Esophagus squamous epithelium (tissue), 5 donors: ENCODE data around the gene MBP. TPM values are rescaled to one million over a fixed set of nuclear protein-coding genes. Genes with fewer than 3 reads are reported as not detected.

ENCODE experiments used
- DNase-seq: peaks from one replicate; lab custom pipeline; 2025; lab: John Stamatoyannopoulos, UW
- H3K27ac ChIP-seq, 4 donors: fragments of 200-600 bp; sonication (generic); one replicate each; pipeline ENCODE4 v1.5.1; 2016 to 2019; ENCODE audit warnings: mild to moderate bottlenecking in 1 of 4
- H3K27me3 ChIP-seq, 4 donors: fragments of 200-600 bp; sonication (generic); 1 replicate in 3 of 4; 2 replicates in 1 of 4; pipeline versions ENCODE4 v1.5.1 to v1.6.0; 2017 to 2021; ENCODE audit warnings: antibody characterized with exemption in 1 of 4
- H3K36me3 ChIP-seq, 3 donors: fragments of 200-600 bp; sonication (generic); one replicate each; pipeline ENCODE4 v1.5.1; 2016 to 2019
- H3K4me1 ChIP-seq, 3 donors: fragments of 200-600 bp; sonication (generic); one replicate each; pipeline ENCODE4 v1.5.1; 2017 to 2019
- H3K4me3 ChIP-seq, 4 donors: fragments of 200-600 bp; sonication (generic); 1 replicate in 3 of 4; 2 replicates in 1 of 4; pipeline ENCODE4 v1.5.1; 2016 to 2019; ENCODE audit warnings: mild to moderate bottlenecking in 2 of 4, moderate library complexity in 1 of 4
- H3K9me3 ChIP-seq, 3 donors: fragments of 200-600 bp; sonication (generic); one replicate each; pipeline ENCODE4 v1.5.1; 2016 to 2019
- POLR2A ChIP-seq, 4 donors: fragments of 450-650 bp; IDR thresholded peaks; one replicate each; pipeline ENCODE4 v1.6.1; 2017; ENCODE audit warnings: antibody characterized with exemption in 4 of 4, mild to moderate bottlenecking in 4 of 4, moderate library complexity in 3 of 4
- WGBS, 2 donors: methylation state at CpG; one replicate each; pipeline ENCODE4 v1.1.5; 2018; 5-methylcytosine and 5-hydroxymethylcytosine counted together
- intact Hi-C: fragments of 100-400 bp; cut with DNase I; formaldehyde crosslinking; loops from one replicate; pipeline ENCODE4 v1.15.0; 2022
- total RNA-seq, 4 donors: library from RNA; depleted of rRNA; stranded (reverse); fragments of >200 nt; gene quantifications; one replicate each; pipeline ENCODE4 v1.1.0, GENCODE V29; 2016
- TF ChIP-seq, protein P1 (sequence below), 6 experiments: fragments of 450-650 bp in 4 of 6; fragments of 200-600 bp in 2 of 6; sonication (generic) in 2 of 6; IDR thresholded peaks; one replicate each; pipeline ENCODE4 v1.5.1; 2016 to 2019; ENCODE audit warnings: antibody characterized with exemption in 6 of 6, mild to moderate bottlenecking in 4 of 6, moderate library complexity in 4 of 6
- donor health status: DM: yes; HTN: yes; CAD: no.

Gene MBP
- total RNA-seq, 4 donors from 2014 or later = 21.9 to 38.9 (median 25.2) TPM

DNA sequence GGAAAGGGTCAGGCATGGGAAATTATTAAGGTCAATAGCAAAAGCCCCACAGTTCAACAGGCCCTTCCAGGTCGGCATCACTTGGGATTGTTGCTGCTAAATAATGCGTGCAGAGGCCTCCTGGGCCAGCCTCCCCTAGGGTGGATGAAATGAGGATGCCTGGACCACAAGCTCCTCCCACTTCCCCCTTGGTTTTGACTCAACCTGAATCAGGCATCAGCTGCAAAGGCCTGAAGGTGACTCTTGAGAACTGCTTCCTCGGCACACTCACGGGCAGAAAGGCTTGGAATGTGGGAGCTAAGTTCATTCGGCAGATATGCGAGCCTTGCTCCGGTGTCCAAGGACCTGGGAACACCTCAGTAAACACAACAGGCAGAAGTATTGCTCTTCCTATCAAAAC is 69.3 kb downstream of the MBP start:
- intact Hi-C loops = loop anchor here (10.0 kb wide), 1 partner anchor 72 kb away; the partner anchor contains the start of gene MBP
- Histone ChIP-seq H3K4me1 (peaks cover 32 to 69% (median 36%) of the 10 kb centered on the region in 3 donors), H3K27me3 (no peaks in the 10 kb centered on the region), H3K9me3 (no peaks in the 10 kb centered on the region), H3K36me3 (peaks cover 0 to 26% (median 4%) of the 10 kb centered on the region in 3 donors), H3K4me3 (no peak overlapping the region), H3K27ac (peak overlapping the region in 3 of 4 donors; percentile 80 to 89 (median 87))
- no peak for TF ChIP-seq POLR2A (IDR thresholded peaks at IDR 0.05)
- TF ChIP-seq, protein P1, sequence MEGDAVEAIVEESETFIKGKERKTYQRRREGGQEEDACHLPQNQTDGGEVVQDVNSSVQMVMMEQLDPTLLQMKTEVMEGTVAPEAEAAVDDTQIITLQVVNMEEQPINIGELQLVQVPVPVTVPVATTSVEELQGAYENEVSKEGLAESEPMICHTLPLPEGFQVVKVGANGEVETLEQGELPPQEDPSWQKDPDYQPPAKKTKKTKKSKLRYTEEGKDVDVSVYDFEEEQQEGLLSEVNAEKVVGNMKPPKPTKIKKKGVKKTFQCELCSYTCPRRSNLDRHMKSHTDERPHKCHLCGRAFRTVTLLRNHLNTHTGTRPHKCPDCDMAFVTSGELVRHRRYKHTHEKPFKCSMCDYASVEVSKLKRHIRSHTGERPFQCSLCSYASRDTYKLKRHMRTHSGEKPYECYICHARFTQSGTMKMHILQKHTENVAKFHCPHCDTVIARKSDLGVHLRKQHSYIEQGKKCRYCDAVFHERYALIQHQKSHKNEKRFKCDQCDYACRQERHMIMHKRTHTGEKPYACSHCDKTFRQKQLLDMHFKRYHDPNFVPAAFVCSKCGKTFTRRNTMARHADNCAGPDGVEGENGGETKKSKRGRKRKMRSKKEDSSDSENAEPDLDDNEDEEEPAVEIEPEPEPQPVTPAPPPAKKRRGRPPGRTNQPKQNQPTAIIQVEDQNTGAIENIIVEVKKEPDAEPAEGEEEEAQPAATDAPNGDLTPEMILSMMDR (IDR thresholded peaks at IDR 0.05) = no peak
- 72 to 74% methylated on average over 7 of the region's 7 CpGs for WGBS, 2 donors
- DNase-seq = no peak

DNA sequence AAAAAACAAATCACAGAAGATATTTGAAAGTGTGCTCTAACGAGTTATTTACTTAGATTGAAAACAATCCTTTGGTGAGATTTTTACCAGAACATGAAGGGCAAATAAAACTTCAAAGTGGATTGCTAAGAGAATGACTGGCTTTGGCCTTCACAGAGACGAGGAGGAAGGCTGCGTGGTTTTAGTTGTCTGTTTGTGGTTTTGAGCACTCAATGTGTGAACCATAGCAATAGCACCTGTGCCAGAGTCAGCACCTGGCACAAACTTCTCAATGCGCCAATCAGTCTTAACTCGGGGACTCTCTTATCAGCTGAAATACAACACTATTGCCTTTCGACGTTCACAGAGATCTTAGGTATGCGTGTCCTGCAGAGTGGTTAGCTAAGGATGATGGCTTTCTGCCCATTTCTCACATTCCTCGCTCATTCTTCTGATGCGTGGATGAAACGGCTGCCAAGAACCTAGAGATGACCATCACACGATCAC is 70.0 kb downstream of the MBP start:
- Histone ChIP-seq H3K4me1 (peaks cover 25 to 65% (median 29%) of the 10 kb centered on the region in 3 donors), H3K36me3 (peaks cover 0 to 26% (median 4%) of the 10 kb centered on the region in 3 donors), H3K9me3 (no peaks in the 10 kb centered on the region), H3K27ac (peak overlapping the region; percentile 39 to 89 (median 84)), H3K4me3 (no peak overlapping the region), H3K27me3 (no peaks in the 10 kb centered on the region)
- DNase-seq = no peak
- no peak for TF ChIP-seq POLR2A (IDR thresholded peaks at IDR 0.05)
- TF ChIP-seq, protein P1 (IDR thresholded peaks at IDR 0.05) = no peak
- intact Hi-C loops = loop anchor here (10.0 kb wide), 1 partner anchor 72 kb away; the partner anchor contains the start of gene MBP
- WGBS, 2 donors = 54 to 81% methylated on average over 12 of the region's 12 CpGs

DNA sequence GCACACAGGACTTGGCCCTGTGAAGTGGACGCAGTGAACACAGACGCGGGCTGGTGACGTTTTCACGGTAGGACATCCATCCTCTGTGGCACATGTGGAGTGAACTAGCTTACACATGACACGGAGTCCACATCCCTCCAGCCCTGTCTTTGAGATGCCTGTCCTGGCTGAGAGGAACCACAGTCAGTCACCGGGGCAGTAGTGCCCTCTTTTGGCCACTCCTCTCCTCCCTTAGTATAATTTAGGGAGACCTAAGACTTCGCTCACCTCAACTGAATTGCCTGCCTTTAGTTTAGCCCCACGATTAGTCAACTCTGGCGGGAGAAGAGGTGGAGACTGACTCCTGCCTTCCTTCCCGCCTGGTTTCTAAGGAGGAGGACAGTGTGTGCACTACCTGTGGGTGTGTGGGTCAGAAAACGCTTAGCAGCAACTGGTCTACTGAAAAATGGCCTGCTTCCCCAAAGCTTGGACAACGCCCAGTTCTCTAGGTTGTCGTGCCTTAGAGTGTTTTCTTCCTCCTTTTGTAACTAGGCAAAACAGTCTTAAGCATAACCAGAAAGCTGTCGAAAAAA is 70.6 kb downstream of the MBP start:
- peak overlapping the region; percentile 39 to 89 (median 84) for H3K27ac ChIP-seq
- no peak for DNase-seq
- H3K36me3 ChIP-seq = peaks cover 0 to 26% (median 4%) of the 10 kb centered on the region in 3 donors
- TF ChIP-seq, protein P1 (IDR thresholded peaks at IDR 0.05) = peak in 2 of 6 experiments; percentile 7 to 20
- no peak for TF ChIP-seq POLR2A (IDR thresholded peaks at IDR 0.05)
- H3K4me3 ChIP-seq = no peak overlapping the region
- 58 to 64% methylated on average over 13 to 15 of the region's 15 CpGs for WGBS, 2 donors
- intact Hi-C loops = loop anchor here (10.0 kb wide), 1 partner anchor 73 kb away; the partner anchor contains the start of gene MBP
- H3K9me3 ChIP-seq = no peaks in the 10 kb centered on the region
- peaks cover 19 to 64% (median 25%) of the 10 kb centered on the region in 3 donors for H3K4me1 ChIP-seq
- H3K27me3 ChIP-seq = no peaks in the 10 kb centered on the region

DNA sequence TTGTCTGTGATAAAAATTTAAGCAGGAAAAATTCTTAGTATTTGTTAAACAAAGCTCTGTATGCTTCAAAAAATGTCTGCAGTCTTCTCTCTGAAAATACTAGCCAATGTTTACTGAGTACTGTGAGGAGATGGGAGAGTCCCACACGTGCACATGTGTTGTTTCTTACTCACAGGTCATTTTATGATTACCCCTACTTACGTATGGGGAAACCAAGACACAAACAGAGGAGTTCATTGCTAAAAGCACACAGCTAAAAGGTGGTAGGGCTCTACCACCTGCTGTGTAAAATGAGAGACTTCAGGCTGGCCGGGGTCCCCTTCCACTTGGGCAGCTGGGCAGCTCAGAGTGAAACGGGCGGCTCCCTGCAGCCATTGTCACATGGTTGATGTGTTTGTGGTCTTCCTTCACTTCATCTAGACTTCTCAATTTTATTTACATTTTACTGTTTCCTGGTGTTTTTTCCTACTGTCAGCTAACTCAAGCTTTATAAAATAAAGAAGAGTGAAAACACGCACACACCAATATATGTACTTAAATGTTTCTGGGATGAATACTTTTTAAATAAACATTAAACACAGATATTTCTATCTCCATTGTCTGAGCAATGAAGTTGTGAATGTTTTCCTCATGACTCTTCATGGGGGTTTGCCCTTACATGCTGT is 71.2 kb downstream of the MBP start:
- Histone ChIP-seq H3K36me3 (peaks cover 0 to 26% (median 4%) of the 10 kb centered on the region in 3 donors), H3K4me1 (peaks cover 14 to 64% (median 25%) of the 10 kb centered on the region in 3 donors), H3K9me3 (no peaks in the 10 kb centered on the region), H3K4me3 (no peak overlapping the region), H3K27me3 (no peaks in the 10 kb centered on the region), H3K27ac (peak overlapping the region; percentile 39 to 89 (median 84))
- WGBS, 2 donors = 57 to 80% methylated on average over 6 of the region's 6 CpGs
- intact Hi-C loops = loop anchor here (10.0 kb wide), 1 partner anchor 73 kb away; the partner anchor contains the start of gene MBP
- TF ChIP-seq, protein P1 (IDR thresholded peaks at IDR 0.05) = no peak
- no peak for TF ChIP-seq POLR2A (IDR thresholded peaks at IDR 0.05)
- DNase-seq = no peak
